Activated T-helper 1 cell treated with anti-CD3 and anti-CD28 coated beads, Interleukin-12 subunit alpha, Interleukin-12 subunit beta, Interleukin-2, Interleukin-4 antibody, amounts not matched to agents 30 ng/mL and 10 ng/mL and 1 ng/mL, durations not matched to agents 14 hours and 24 hours and 36 hours (primary cell): Measurements from ENCODE around the gene SERTAD4. TPM values are rescaled to one million over a fixed set of nuclear protein-coding genes. Genes with fewer than 3 reads are reported as not detected.
"Not testable (repeated sequence)": the region's sequence is repeated elsewhere in the genome, so short reads cannot be mapped to it uniquely, and the experiment has no call there.

Experiments
- DNase-seq: peaks from one replicate; pipeline ENCODE4 v3.0.0; 2021; ENCODE audit warnings: low spot score
- H3K27ac Mint-ChIP-seq: one replicate; pipeline ENCODE4 v1.8.0; 2021; ENCODE audit warnings: mild to moderate bottlenecking, mixed read lengths
- H3K27me3 Mint-ChIP-seq: one replicate; pipeline ENCODE4 v1.8.0; 2022; ENCODE audit warnings: mild to moderate bottlenecking, moderate library complexity, mixed read lengths; ENCODE audit not compliant: insufficient read depth
- H3K36me3 Mint-ChIP-seq: one replicate; pipeline ENCODE4 v1.8.0; 2021; ENCODE audit warnings: low read depth, mixed read lengths
- H3K4me1 Mint-ChIP-seq: one replicate; pipeline ENCODE4 v1.8.0; 2021; ENCODE audit warnings: low read depth, mixed read lengths
- H3K4me3 Mint-ChIP-seq: one replicate; pipeline ENCODE4 v1.8.0; 2021; ENCODE audit warnings: mild to moderate bottlenecking, moderate library complexity, mixed read lengths
- H3K9me3 Mint-ChIP-seq: one replicate; pipeline ENCODE4 v1.8.0; 2021; ENCODE audit warnings: mixed read lengths
- intact Hi-C: fragments of 100-400 bp; cut with micrococcal nuclease; formaldehyde crosslinking; loops from one replicate; pipeline ENCODE4 v1.15.1; 2024
- total RNA-seq: library from RNA; stranded (reverse); gene quantifications from 2 replicates; pipeline ENCODE4 v1.2.3, GENCODE V29; 2022

The SERTAD4 gene
- total RNA-seq: not detected in 2 replicates

DNA sequence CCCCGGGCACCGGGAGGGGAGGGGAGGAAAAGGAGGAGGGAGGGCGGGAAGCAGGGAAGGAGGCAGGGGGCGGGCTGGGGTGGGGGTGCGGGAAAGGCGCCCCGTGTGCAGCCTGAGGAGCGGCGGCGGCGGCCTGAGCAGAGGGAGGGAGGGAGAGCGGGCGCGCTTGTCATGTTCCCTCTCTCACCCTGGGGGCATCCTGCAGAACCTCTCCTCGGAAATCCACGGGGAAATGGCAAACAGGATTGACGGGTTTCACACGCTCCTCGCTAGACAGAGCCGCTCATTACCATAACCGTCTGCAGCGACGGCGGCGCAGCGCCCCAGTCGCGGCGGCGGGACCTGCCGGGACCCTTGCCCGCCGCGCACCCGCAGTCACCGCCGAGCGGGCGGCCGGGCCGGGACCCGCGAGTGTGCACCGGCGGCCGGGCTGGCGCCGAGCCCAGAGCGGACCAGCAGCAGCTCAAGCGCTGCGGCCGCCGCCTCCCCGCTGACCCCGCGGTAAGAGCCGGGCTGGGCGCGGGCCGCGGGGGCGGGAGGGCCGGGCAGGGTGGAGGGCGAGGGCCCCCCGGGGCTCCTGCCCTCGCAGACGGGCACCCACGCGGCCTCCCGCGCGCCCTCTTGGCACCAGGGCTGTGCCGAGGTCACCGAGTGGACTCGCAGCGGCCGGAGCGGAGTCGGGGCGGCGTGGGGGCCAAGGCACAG lies at the start of gene SERTAD4:
SERTAD4 (plus strand) TSS at position 286 of the 705 bp plus-strand sequence. CDS start 5,165 bp downstream, outside the sequence.
- no peak for DNase-seq
- Mint-ChIP-seq H3K36me3 (peaks cover 2% of the 10 kb centered on the region), H3K4me1 (peaks cover 6% of the 10 kb centered on the region), H3K4me3 (peak within 1 kb of the TSS; percentile 58), H3K9me3 (no peaks in the 10 kb centered on the region), H3K27ac (peak within 1 kb of the TSS; percentile 57), H3K27me3 (peaks cover 46% of the 10 kb centered on the region)
- intact Hi-C loops: loop anchor here (2.0 to 10.0 kb wide), 3 partner anchors 14 to 172 kb away; partner anchors contain the start of gene HHAT

DNA sequence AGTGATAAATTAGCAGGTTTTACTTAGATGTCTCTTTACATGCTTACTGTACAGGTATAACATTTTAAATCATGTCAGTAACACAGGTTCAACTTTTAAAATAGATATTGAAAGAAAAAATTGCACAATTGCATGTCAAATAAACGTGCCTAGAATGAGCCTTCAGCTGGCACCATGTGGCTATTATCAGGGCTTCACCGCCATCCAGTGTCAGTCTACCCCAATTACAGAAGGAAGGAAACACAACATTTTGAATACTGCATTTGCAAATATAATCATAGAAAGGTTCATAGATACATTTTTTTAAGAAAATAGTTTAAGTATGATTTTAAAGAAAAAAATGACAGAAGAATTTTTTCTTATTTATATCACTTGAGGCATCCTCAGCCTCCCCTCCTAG lies 47.5 kb upstream of the SERTAD4 start:
- intact Hi-C loops: no loop called here
- Mint-ChIP-seq H3K4me1 (no peaks in the 10 kb centered on the region), H3K4me3 (no peak overlapping the region)

DNA sequence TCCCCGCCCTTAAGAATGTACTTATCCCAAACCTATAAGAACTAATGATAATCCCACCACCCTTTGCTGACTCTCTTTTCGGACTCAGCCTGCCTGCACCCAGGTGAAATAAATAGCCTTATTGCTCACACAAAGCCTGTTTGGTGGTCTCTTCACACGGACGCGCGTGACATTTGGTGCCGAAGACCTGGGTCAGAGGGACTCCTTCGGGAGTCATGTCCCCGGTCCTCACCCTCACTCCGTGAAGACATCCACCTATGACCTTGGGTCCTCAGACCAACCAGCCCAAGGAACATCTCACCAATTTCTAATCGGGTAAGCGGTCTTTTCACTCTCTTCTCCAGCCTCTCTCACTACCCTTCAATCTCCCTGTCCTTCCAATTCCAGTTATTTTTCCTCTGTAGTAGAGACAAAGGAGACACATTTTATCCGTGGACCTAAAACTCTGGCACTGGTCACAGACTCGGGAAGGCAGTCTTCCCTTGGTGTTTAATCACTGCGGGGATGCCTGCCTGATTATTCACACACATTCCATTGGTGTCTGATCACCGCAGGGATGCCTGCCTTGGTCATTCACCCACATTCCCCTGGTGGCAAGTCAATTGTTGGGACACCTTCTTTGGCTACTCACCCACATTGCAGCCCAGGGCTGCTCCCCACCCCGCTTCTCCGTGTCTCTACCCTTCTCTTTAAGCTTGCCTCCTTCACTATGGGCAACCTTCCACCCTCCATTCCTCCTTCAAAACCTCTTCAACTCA lies 44.6 kb upstream of the SERTAD4 start:
- H3K9me3 Mint-ChIP-seq, DNase-seq, H3K4me1 Mint-ChIP-seq, H3K4me3 Mint-ChIP-seq, H3K27me3 Mint-ChIP-seq, H3K36me3 Mint-ChIP-seq, H3K27ac Mint-ChIP-seq, intact Hi-C loops: not testable (repeated sequence)

More for the DNA sequence above, 47.5 kb upstream of the SERTAD4 start:
- no peak overlapping the region for H3K27ac Mint-ChIP-seq
- peaks cover 5% of the 10 kb centered on the region for H3K27me3 Mint-ChIP-seq
- DNase-seq: no peak
- no peaks in the 10 kb centered on the region for H3K36me3 Mint-ChIP-seq
- no peaks in the 10 kb centered on the region for H3K9me3 Mint-ChIP-seq

- H3K4me1 Mint-ChIP-seq: no peaks in the 10 kb centered on the region
- no peaks in the 10 kb centered on the region for H3K9me3 Mint-ChIP-seq
- intact Hi-C loops: no loop called here
- DNase-seq: no peak
- H3K4me3 Mint-ChIP-seq: no peak overlapping the region
- no peaks in the 10 kb centered on the region for H3K27me3 Mint-ChIP-seq
- H3K36me3 Mint-ChIP-seq: no peaks in the 10 kb centered on the region
- H3K27ac Mint-ChIP-seq: no peak overlapping the region
These were observed 43.2 kb upstream of the SERTAD4 start for GRCh38 chr1:210189426-210189825.

DNA sequence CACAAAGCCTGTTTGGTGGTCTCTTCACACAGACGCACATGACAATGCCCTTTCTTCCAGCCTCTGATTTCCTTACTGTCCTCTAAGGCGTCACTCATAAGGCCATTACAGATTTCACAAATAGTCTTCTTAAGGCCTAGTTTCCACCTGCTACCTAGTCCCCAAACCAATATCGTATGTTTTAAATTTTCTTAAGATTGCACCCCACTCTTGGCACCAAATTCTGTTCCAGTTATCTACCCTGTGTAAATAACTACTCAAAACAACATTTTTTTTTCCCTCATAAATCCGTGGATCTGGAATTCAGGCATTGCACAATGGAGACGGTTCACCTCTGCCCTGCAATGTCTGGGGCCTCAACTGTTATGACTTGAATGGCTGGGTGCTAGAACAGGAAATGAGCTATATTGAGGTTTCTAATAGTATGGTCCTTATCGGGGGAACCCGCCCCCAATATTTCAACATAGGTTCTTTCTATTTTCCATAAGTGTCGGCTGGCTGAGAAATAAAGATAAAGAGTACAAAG lies 36.9 kb upstream of the SERTAD4 start:
- Mint-ChIP-seq H3K4me1 (no peaks in the 10 kb centered on the region), H3K4me3 (no peak overlapping the region), H3K36me3 (no peaks in the 10 kb centered on the region), H3K9me3 (peaks cover 3% of the 10 kb centered on the region), H3K27me3 (peaks cover under 1% of the 10 kb centered on the region), H3K27ac (no peak overlapping the region)
- DNase-seq: no peak
- intact Hi-C loops: no loop called here

GRCh38 chr1:210196266-210196665 lies 36.3 kb upstream of the SERTAD4 start:
- H3K9me3 Mint-ChIP-seq, H3K27me3 Mint-ChIP-seq, DNase-seq, H3K36me3 Mint-ChIP-seq, H3K4me1 Mint-ChIP-seq, H3K4me3 Mint-ChIP-seq, intact Hi-C loops, H3K27ac Mint-ChIP-seq: not testable (repeated sequence)

DNA sequence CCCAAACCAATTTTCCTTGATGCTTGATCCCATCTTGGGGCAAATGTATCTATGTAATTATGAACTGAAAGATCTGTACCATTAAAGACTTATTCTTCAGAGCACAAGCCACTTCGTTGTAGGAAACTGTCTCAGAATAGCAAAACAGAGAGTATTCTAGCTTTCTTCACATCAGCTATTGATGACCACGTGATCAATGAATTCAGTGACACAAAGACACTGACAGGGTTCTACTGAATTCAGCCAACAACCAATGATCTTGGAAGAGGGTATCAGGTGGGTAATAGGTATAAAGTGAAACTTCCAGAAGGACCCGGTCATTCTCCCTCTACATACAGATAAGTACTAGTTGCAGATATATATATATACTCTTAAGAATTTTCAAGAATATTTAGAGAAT lies 33.8 kb upstream of the SERTAD4 start:
- intact Hi-C loops: no loop called here
- Mint-ChIP-seq H3K27ac (no peak overlapping the region), H3K27me3 (peaks cover 7% of the 10 kb centered on the region), H3K4me1 (no peaks in the 10 kb centered on the region), H3K9me3 (peaks cover 3% of the 10 kb centered on the region), H3K36me3 (no peaks in the 10 kb centered on the region), H3K4me3 (no peak overlapping the region)
- DNase-seq: no peak

GRCh38 chr1:210200124-210200736 lies 32.4 kb upstream of the SERTAD4 start:
- intact Hi-C loops: no loop called here
- H3K9me3 Mint-ChIP-seq: peaks cover 3% of the 10 kb centered on the region
- H3K4me3 Mint-ChIP-seq: no peak overlapping the region
- H3K4me1 Mint-ChIP-seq: no peaks in the 10 kb centered on the region
- DNase-seq: no peak
- H3K27ac Mint-ChIP-seq: no peak overlapping the region
- H3K36me3 Mint-ChIP-seq: no peaks in the 10 kb centered on the region
- peaks cover 7% of the 10 kb centered on the region for H3K27me3 Mint-ChIP-seq

- no peak overlapping the region for H3K27ac Mint-ChIP-seq
- H3K4me1 Mint-ChIP-seq: no peaks in the 10 kb centered on the region
- no peak for DNase-seq
- no peak overlapping the region for H3K4me3 Mint-ChIP-seq
- peaks cover 9% of the 10 kb centered on the region for H3K27me3 Mint-ChIP-seq
- H3K9me3 Mint-ChIP-seq: peaks cover 3% of the 10 kb centered on the region
- no peaks in the 10 kb centered on the region for H3K36me3 Mint-ChIP-seq
- intact Hi-C loops: no loop called here
These were observed 30.9 kb upstream of the SERTAD4 start for GRCh38 chr1:210201681-210202080.

- DNase-seq: no peak
- H3K27ac Mint-ChIP-seq: no peak overlapping the region
- H3K9me3 Mint-ChIP-seq: no peaks in the 10 kb centered on the region
- intact Hi-C loops: no loop called here
- H3K4me1 Mint-ChIP-seq: no peaks in the 10 kb centered on the region
- H3K27me3 Mint-ChIP-seq: peaks cover 5% of the 10 kb centered on the region
- H3K4me3 Mint-ChIP-seq: no peak overlapping the region
- H3K36me3 Mint-ChIP-seq: no peaks in the 10 kb centered on the region
These were observed 24.8 kb upstream of the SERTAD4 start for GRCh38 chr1:210207597-210208450.

DNA sequence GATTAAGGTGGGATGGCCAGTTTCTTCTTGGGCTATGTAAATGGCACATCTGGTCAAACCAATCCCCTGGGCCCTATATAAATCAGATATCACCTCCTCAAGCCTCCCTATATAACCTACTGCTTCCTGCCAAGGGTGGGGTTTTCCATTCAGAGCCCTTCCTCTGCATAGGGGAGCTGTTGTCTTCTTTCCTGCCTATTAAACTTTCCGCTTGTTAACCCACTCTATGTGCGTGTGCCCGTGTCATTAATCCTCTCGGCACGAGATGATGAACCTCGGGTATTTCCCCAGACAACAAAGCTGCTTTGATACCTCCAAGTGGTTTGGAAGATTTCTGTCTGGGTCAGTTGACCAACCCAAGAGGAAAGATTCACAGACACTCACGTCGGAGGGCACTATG lies 19.3 kb upstream of the SERTAD4 start:
- Mint-ChIP-seq H3K36me3 (no peaks in the 10 kb centered on the region), H3K27ac (no peak overlapping the region), H3K9me3 (no peaks in the 10 kb centered on the region), H3K27me3 (peaks cover 8% of the 10 kb centered on the region), H3K4me3 (no peak overlapping the region), H3K4me1 (no peaks in the 10 kb centered on the region)
- no peak for DNase-seq
- intact Hi-C loops: no loop called here

DNA sequence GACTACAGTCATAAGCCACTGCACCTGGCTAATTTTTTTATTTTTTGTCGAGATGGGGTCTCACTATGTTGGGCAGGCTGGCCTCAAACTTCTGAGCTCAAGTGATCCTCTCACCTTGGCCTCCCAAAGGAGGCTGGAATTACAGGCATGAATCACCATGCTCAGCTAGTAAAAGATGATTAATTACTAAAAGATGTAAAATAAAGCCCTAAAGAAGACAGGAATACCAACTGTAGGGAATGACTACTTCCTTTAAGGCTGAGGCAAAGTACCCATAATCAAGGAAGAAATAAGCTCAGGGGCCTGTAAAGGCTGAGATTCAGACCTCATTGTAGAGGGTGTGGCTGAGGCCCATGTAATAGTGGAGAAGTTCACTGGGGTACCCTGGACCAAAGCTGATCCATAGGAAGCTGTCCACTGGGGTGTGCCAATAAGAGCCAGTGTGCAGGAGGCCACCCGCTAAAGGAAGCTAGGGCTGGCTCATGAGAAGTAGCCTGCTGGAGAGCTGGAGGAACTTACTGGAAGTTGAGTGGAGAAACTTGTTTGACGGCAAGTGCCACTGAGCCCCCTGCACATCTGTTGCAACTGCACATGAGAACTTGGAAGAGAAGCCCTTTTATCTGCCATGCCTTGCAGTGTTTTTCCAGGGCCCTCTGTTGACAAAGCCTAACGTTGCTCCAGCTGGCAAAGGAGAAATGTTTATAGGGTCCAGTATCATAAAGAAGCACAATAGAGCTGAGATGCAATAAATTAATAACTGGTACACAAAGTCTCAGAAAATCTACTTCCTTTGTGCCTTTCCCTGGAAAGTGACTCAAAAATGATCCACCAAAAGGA lies 17.8 kb upstream of the SERTAD4 start:
- H3K27ac Mint-ChIP-seq: no peak overlapping the region
- H3K4me3 Mint-ChIP-seq: no peak overlapping the region
- DNase-seq: no peak
- H3K9me3 Mint-ChIP-seq: no peaks in the 10 kb centered on the region
- no peaks in the 10 kb centered on the region for H3K36me3 Mint-ChIP-seq
- H3K4me1 Mint-ChIP-seq: no peaks in the 10 kb centered on the region
- H3K27me3 Mint-ChIP-seq: peaks cover 8% of the 10 kb centered on the region
- intact Hi-C loops: no loop called here
